ENCODE results near the gene C4B. TPM values are rescaled to one million over a fixed set of nuclear protein-coding genes. Genes with fewer than 3 reads are reported as not detected.
A peak's percentile ranks its signal among the peaks of the same experiment; 100 is the strongest.

The C4B gene
- total and polyA plus RNA-seq, 9 of the 15 experiments (the other 6 are each of a cell fraction or from before 2014, with no cell fraction given) = 0.32 to 8.8 (median 5.4) TPM

DNA sequence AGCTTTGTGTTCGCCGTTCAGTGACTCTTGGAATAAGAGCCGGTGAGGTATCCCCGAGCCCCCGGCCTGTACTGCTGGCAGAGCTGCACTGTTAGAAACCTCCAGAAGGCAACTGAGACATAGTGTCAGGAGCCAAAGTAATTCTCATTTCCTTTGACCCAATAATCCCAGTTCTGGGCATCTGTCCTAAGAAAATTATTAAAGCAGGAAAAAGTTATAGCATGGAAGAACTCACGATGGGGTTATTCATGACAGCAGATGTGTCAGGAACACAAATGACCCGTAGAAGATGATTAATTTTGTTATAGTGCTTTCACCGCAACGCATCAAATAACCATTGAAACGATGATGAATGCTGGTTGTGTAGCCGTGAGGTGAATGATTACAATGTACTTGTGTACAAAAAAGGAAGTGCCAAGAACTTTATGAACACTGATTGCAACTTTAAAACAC is 43.9 kb downstream of the C4B start:
- Histone ChIP-seq H3K4me3 (no peak overlapping the region), H4K20me1 (replicated peaks; ENCODE audit: control insufficient read depth, insufficient read depth, low read length) (no peaks in the 10 kb centered on the region), H3K27ac (ENCODE audit: extremely low read depth, low read depth, low read length) (no peak overlapping the region), H3K79me2 (ENCODE audit: control insufficient read depth, insufficient read depth, low read length) (no peaks in the 10 kb centered on the region), H3K9ac (ENCODE audit: insufficient read depth in 1 of 2, low read depth in 2 of 2, low read length in 2 of 2) (no peak overlapping the region), H3K36me3 (ENCODE audit: control insufficient read depth, insufficient read depth, low read length) (no peaks in the 10 kb centered on the region), H3K4me2 (ENCODE audit: insufficient read depth, low read length) (no peak overlapping the region), H2AFZ (ENCODE audit: low read depth, low read length) (no peak overlapping the region), H3K9me3 (replicated peaks; ENCODE audit: control insufficient read depth, insufficient read depth, low read depth, low read length) (no peaks in the 10 kb centered on the region), H3K27me3 (ENCODE audit: control insufficient read depth in 2 of 2, insufficient read depth in 2 of 2, low read length in 2 of 2) (peaks cover 10 to 12% of the 10 kb centered on the region in 2 experiments; a peak in 4 of 5 replicates), H3K4me1 (replicated peaks in 1 of 2; ENCODE audit: control insufficient read depth in 2 of 2, insufficient read depth in 2 of 2, low read length in 2 of 2) (peaks cover 0 to 21% of the 10 kb centered on the region in 2 experiments; a peak in 2 of 5 replicates), H3K9me1 (ENCODE audit: control insufficient read depth, insufficient read depth, low read length) (no peaks in the 10 kb centered on the region)
- DNase-seq (ENCODE audit: extremely low read depth in 1 of 4, low spot score in 3 of 4) (no peak), FAIRE-seq (peak; percentile 11), ATAC-seq (no peak)
- ChIA-PET CTCF (ENCODE audit: low intra/inter-chr PET ratio) (no interaction called here), POLR2A (no interaction called here)
- TF ChIP-seq CREBBP (IDR thresholded peaks at IDR 0.05; ENCODE audit: low read depth, low read length) = no peak
- TF ChIP-seq ZBTB12 (CRISPR knock-in tag; IDR thresholded peaks at IDR 0.05) = no peak
- no peak for TF ChIP-seq MAFF (IDR thresholded peaks at IDR 0.05; ENCODE audit: low read length)
- TF ChIP-seq CREM (IDR thresholded peaks at IDR 0.05; ENCODE audit: low read depth) = no peak
- TF ChIP-seq, protein P1, sequence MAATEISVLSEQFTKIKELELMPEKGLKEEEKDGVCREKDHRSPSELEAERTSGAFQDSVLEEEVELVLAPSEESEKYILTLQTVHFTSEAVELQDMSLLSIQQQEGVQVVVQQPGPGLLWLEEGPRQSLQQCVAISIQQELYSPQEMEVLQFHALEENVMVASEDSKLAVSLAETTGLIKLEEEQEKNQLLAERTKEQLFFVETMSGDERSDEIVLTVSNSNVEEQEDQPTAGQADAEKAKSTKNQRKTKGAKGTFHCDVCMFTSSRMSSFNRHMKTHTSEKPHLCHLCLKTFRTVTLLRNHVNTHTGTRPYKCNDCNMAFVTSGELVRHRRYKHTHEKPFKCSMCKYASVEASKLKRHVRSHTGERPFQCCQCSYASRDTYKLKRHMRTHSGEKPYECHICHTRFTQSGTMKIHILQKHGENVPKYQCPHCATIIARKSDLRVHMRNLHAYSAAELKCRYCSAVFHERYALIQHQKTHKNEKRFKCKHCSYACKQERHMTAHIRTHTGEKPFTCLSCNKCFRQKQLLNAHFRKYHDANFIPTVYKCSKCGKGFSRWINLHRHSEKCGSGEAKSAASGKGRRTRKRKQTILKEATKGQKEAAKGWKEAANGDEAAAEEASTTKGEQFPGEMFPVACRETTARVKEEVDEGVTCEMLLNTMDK (IDR thresholded peaks at IDR 0.05; ENCODE audit: borderline replicate concordance, insufficient read depth, low read depth, low read length, poor library complexity, severe bottlenecking) = no peak
- peak; percentile 52; the same call in 1 of the 2 replicates for TF ChIP-seq SPI1 (IDR thresholded peaks at IDR 0.05; ENCODE audit: borderline replicate concordance, low read depth, low read length)
- intact Hi-C loops (cut with micrococcal nuclease) = no loop called here
- in situ Hi-C loops (cut with MboI) = no loop called here
- 30% methylated on average over 11 of the region's 11 CpGs for WGBS (ENCODE audit: insufficient coverage, low coverage, missing lambda C conversion rate)
- BruUV-seq (replicated peaks) = no TSS peak

Measured in K562 (cell line).